K562 (cell line): Measurements from ENCODE around the gene SCUBE2.

Source experiments
- CTCF ChIP-seq, 3 experiments: IDR thresholded peaks in 2 of 3; conservative IDR thresholded peaks in 1 of 3; 2 replicates each; pipeline ENCODE4 v1.5.1; 2011 to 2012; ENCODE audit warnings: low read length in 3 of 3, mild to moderate bottlenecking in 3 of 3, control low read depth in 2 of 3, improper control_type of control experiment in 1 of 3, inconsistent platforms in 1 of 3, low read depth in 1 of 3, mixed read lengths in 1 of 3, moderate library complexity in 1 of 3; ENCODE audit not compliant: insufficient read depth in 2 of 3
- E2F1 ChIP-seq: sonication (generic); formaldehyde crosslinking; IDR thresholded peaks from 2 replicates; pipeline ENCODE4 v1.8.1; 2023; ENCODE audit warnings: mild to moderate bottlenecking, missing genetic modification reagents, moderate library complexity
- EGR1 ChIP-seq: fragments of 450-650 bp; conservative IDR thresholded peaks from 2 replicates; pipeline ENCODE4 v1.6.1; 2017; ENCODE audit warnings: mild to moderate bottlenecking
- IRF1 ChIP-seq: sonication (generic); formaldehyde crosslinking; IDR thresholded peaks from 2 replicates; pipeline ENCODE4 v1.8.0; 2022; ENCODE audit warnings: missing genetic modification reagents, mild to moderate bottlenecking, borderline replicate concordance
- NONO ChIP-seq, 2 experiments: fragments of 200-400 bp in 1 of 2; fragments of 450-650 bp in 1 of 2; formaldehyde crosslinking in 1 of 2; IDR thresholded peaks; 2 replicates each; pipeline ENCODE4 v1.6.1; 2017; ENCODE audit warnings: low read depth in 2 of 2, mild to moderate bottlenecking in 2 of 2, moderate library complexity in 2 of 2, low read length in 1 of 2
- POLR2A ChIP-seq: fragments of 450-650 bp; conservative IDR thresholded peaks from 2 replicates; pipeline ENCODE4 v1.6.1; 2016
- SOX6 ChIP-seq: fragments of 450-650 bp; IDR thresholded peaks from 2 replicates; pipeline ENCODE4 v1.6.1; 2014; ENCODE audit warnings: mild to moderate bottlenecking
- TF ChIP-seq, protein P1 (sequence below): sonication (generic); formaldehyde crosslinking; IDR thresholded peaks from 2 replicates; pipeline ENCODE4 v1.8.1; 2022; ENCODE audit warnings: missing genetic modification reagents

- TF ChIP-seq, protein P1, sequence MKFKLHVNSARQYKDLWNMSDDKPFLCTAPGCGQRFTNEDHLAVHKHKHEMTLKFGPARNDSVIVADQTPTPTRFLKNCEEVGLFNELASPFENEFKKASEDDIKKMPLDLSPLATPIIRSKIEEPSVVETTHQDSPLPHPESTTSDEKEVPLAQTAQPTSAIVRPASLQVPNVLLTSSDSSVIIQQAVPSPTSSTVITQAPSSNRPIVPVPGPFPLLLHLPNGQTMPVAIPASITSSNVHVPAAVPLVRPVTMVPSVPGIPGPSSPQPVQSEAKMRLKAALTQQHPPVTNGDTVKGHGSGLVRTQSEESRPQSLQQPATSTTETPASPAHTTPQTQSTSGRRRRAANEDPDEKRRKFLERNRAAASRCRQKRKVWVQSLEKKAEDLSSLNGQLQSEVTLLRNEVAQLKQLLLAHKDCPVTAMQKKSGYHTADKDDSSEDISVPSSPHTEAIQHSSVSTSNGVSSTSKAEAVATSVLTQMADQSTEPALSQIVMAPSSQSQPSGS (CRISPR knock-in tag), result no peak
- TF ChIP-seq NONO (IDR thresholded peaks at IDR 0.05; ENCODE audit: low read depth in 2 of 2, low read length in 1 of 2) (no peak), IRF1 (CRISPR knock-in tag) (no peak), POLR2A (no peak), CTCF (IDR thresholded peaks at IDR 0.05 in 2 of 3, conservative IDR thresholded peaks at IDR 0.05 in 1 of 3; ENCODE audit: insufficient read depth in 2 of 3, low read depth in 1 of 3, low read length in 3 of 3) (no peak), E2F1 (no peak), EGR1 (no peak), SOX6 (no peak)
Observed at GRCh38 chr11:9089636-9090035, 1.8 kb downstream of the SCUBE2 start.
